Hepatocyte (in vitro differentiated cells): ENCODE results near the gene TJP2. TPM values are rescaled to one million over a fixed set of nuclear protein-coding genes. Genes with fewer than 3 reads are reported as not detected.

ENCODE experiments used
- DNase-seq: peaks from one replicate; pipeline ENCODE4 v3.0.0-alpha.2; 2016; ENCODE audit warnings: low spot score
- H2AFZ ChIP-seq: fragments of 200-600 bp; sonication (generic); 2 replicates; pipeline ENCODE4 v1.6.0; 2016; ENCODE audit warnings: antibody characterized with exemption, mild to moderate bottlenecking
- H3K27ac ChIP-seq: fragments of 200-600 bp; sonication (generic); 2 replicates; pipeline ENCODE4 v1.5.1; 2016; ENCODE audit warnings: mild to moderate bottlenecking
- H3K27me3 ChIP-seq: fragments of 200-600 bp; sonication (generic); 2 replicates; pipeline ENCODE4 v1.6.1; 2016
- H3K36me3 ChIP-seq: fragments of 200-600 bp; sonication (generic); replicated peaks from 2 replicates; pipeline ENCODE4 v1.5.1; 2016; ENCODE audit warnings: low read depth; ENCODE audit not compliant: insufficient read depth
- H3K4me1 ChIP-seq: fragments of 200-600 bp; sonication (generic); 2 replicates; pipeline ENCODE4 v1.5.1; 2016; ENCODE audit warnings: mild to moderate bottlenecking, moderate library complexity; ENCODE audit not compliant: insufficient read depth
- H3K4me2 ChIP-seq: fragments of 200-600 bp; sonication (generic); 2 replicates; pipeline ENCODE4 v1.6.0; 2016
- H3K4me3 ChIP-seq: fragments of 200-600 bp; sonication (generic); 2 replicates; pipeline ENCODE4 v1.5.1; 2016; ENCODE audit warnings: mild to moderate bottlenecking
- H3K79me2 ChIP-seq: fragments of 200-600 bp; sonication (generic); 2 replicates; pipeline ENCODE4 v1.6.0; 2017; ENCODE audit warnings: mild to moderate bottlenecking
- H3K9me2 ChIP-seq: fragments of 200-600 bp; sonication (generic); replicated peaks from 2 replicates; pipeline ENCODE4 v1.6.0; 2017; ENCODE audit warnings: mild to moderate bottlenecking; ENCODE audit not compliant: insufficient read depth
- H3K9me3 ChIP-seq: fragments of 200-600 bp; sonication (generic); 2 replicates; pipeline ENCODE4 v1.5.1; 2016; ENCODE audit warnings: low read depth, mild to moderate bottlenecking
- H4K20me1 ChIP-seq: fragments of 200-600 bp; sonication (generic); 2 replicates; pipeline ENCODE4 v1.6.0; 2016; ENCODE audit warnings: mild to moderate bottlenecking; ENCODE audit not compliant: insufficient read depth, poor library complexity, severe bottlenecking
- EZH2 ChIP-seq: fragments of 200-600 bp; sonication (generic); IDR thresholded peaks from 2 replicates; pipeline ENCODE4 v1.6.1; 2016; ENCODE audit warnings: antibody characterized with exemption, mild to moderate bottlenecking, borderline replicate concordance
- EZH2phosphoT487 ChIP-seq: fragments of 200-600 bp; sonication (generic); IDR thresholded peaks from one replicate; pipeline ENCODE4 v1.6.1; 2018; ENCODE audit warnings: antibody characterized with exemption, mild to moderate bottlenecking, low read depth, moderate library complexity; ENCODE audit not compliant: unreplicated experiment, severe bottlenecking
- WGBS: methylation state at CpG from one replicate; pipeline ENCODE4 v1.1.6; 2016; ENCODE audit warnings: low lambda C conversion rate; ENCODE audit errors: missing lambda C conversion rate; 5-methylcytosine and 5-hydroxymethylcytosine counted together
- polyA plus RNA-seq: library from polyadenylated mRNA; unstranded; fragments of >200 nt; fragmentation: Nextera tagmentation; extraction: Ambion mirVana; gene quantifications from 2 replicates; pipeline ENCODE4 v1.2.1, GENCODE V29; 2016
- total RNA-seq: library from RNA; depleted of rRNA; stranded (reverse); fragments of >200 nt; gene quantifications from 2 replicates; pipeline ENCODE4 v1.2.3, GENCODE V29; 2014
- TF ChIP-seq, protein P1 (sequence below): fragments of 200-600 bp; sonication (generic); IDR thresholded peaks from 2 replicates; pipeline ENCODE4 v1.5.1; 2016; ENCODE audit warnings: antibody characterized with exemption, mild to moderate bottlenecking; ENCODE audit not compliant: poor library complexity

The TJP2 gene
- total and polyA plus RNA-seq, 2 experiments from 2014 or later, result 67.2 to 131 TPM

DNA sequence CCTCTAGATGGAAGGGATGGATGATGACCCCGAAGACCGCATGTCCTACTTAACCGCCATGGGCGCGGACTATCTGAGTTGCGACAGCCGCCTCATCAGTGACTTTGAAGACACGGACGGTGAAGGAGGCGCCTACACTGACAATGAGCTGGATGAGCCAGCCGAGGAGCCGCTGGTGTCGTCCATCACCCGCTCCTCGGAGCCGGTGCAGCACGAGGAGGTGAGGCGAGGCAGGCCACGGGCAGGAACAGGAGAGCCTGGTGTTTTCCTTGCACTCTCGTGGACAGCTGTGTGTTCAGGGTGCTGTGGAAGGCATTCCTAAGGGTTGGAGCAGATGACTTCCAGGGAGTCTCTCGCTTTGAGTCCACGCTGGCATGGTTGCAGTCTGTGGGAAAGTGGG lies 73.9 kb downstream of the TJP2 start:
- Histone ChIP-seq H3K36me3 (no peaks in the 10 kb centered on the region), H2AFZ (no peak overlapping the region), H3K9me3 (no peaks in the 10 kb centered on the region), H3K4me1 (no peaks in the 10 kb centered on the region), H3K27me3 (no peaks in the 10 kb centered on the region), H3K79me2 (no peaks in the 10 kb centered on the region), H3K4me2 (no peak overlapping the region), H3K4me3 (no peak overlapping the region), H4K20me1 (no peaks in the 10 kb centered on the region), H3K27ac (no peak overlapping the region), H3K9me2 (no peaks in the 10 kb centered on the region)
- 95% methylated on average over 22 of the region's 22 CpGs for WGBS
- TF ChIP-seq, protein P1, sequence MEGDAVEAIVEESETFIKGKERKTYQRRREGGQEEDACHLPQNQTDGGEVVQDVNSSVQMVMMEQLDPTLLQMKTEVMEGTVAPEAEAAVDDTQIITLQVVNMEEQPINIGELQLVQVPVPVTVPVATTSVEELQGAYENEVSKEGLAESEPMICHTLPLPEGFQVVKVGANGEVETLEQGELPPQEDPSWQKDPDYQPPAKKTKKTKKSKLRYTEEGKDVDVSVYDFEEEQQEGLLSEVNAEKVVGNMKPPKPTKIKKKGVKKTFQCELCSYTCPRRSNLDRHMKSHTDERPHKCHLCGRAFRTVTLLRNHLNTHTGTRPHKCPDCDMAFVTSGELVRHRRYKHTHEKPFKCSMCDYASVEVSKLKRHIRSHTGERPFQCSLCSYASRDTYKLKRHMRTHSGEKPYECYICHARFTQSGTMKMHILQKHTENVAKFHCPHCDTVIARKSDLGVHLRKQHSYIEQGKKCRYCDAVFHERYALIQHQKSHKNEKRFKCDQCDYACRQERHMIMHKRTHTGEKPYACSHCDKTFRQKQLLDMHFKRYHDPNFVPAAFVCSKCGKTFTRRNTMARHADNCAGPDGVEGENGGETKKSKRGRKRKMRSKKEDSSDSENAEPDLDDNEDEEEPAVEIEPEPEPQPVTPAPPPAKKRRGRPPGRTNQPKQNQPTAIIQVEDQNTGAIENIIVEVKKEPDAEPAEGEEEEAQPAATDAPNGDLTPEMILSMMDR, result no peak
- TF ChIP-seq EZH2, result no peak
- TF ChIP-seq EZH2phosphoT487, result no peak
- no peak for DNase-seq

DNA sequence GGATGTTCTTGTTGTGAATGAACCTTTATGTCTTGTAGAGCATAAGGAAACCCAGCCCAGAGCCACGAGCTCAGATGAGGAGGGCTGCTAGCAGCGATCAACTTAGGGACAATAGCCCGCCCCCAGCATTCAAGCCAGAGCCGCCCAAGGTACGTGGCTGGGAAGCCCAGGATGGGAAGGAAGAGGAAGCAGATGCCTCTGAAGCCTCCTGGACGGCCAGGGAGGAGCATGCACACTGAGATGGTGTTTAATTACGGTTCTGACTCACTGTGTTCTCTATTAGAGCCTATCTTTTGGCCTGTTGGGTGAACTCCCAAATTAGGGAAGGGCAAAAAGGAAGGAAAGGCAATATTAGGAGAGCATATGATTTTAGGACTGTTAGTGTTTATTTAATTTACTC lies 75.3 kb downstream of the TJP2 start:
- Histone ChIP-seq H3K9me3 (no peaks in the 10 kb centered on the region), H3K27ac (no peak overlapping the region), H3K79me2 (no peaks in the 10 kb centered on the region), H3K27me3 (no peaks in the 10 kb centered on the region), H3K9me2 (no peaks in the 10 kb centered on the region), H3K36me3 (no peaks in the 10 kb centered on the region), H3K4me1 (no peaks in the 10 kb centered on the region), H3K4me3 (no peak overlapping the region), H2AFZ (no peak overlapping the region), H4K20me1 (no peaks in the 10 kb centered on the region), H3K4me2 (no peak overlapping the region)
- no peak for DNase-seq
- 88% methylated on average over 7 of the region's 7 CpGs for WGBS
- TF ChIP-seq, protein P1, result no peak
- TF ChIP-seq EZH2phosphoT487, result no peak
- TF ChIP-seq EZH2, result no peak

DNA sequence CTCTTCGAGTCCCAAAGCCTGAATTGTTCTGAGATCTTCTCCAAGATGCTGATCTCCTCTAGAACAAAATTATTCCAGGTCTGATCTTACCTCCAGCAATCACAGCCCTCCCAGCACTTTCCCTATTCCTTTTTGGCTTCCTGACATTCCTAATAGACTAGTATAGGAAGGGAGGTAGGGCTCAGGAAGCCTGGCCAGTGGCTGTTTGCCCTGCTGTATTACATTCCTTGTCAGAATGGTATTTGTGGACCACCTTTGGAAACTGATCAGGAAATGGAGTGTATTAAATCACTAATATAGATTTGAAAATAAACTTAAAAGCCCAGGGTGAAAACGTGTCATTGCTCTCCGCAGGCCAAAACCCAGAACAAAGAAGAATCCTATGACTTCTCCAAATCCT lies 76.6 kb downstream of the TJP2 start:
- Histone ChIP-seq H3K27me3 (no peaks in the 10 kb centered on the region), H3K36me3 (no peaks in the 10 kb centered on the region), H4K20me1 (no peaks in the 10 kb centered on the region), H3K9me2 (no peaks in the 10 kb centered on the region), H2AFZ (no peak overlapping the region), H3K4me1 (no peaks in the 10 kb centered on the region), H3K27ac (no peak overlapping the region), H3K4me3 (no peak overlapping the region), H3K79me2 (no peaks in the 10 kb centered on the region), H3K9me3 (no peaks in the 10 kb centered on the region), H3K4me2 (no peak overlapping the region)
- WGBS, result 96% methylated on average over 3 of the region's 3 CpGs
- DNase-seq, result no peak
- TF ChIP-seq EZH2, result no peak
- TF ChIP-seq, protein P1, result no peak
- TF ChIP-seq EZH2phosphoT487, result no peak

DNA sequence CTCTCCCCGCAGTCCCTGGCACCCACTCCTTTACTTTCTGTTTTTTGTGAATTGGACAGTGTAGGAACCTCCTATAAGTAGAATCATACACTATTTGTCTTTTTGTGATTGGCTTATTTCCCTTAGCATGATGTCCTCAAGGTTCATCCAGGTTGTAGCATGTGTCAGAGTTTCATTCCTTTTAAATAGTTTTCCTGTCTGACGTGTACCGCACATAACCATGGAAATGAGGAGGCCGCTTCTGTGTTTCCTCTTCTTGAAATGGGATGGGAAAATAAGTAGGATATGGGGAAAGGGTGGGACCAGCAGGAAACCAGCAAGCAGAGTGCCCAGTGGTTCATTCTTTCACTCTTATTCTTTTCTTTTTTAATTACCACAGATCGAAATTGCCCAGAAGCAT lies 78.4 kb downstream of the TJP2 start:
- no peak overlapping the region for H2AFZ ChIP-seq
- 95% methylated on average over 5 of the region's 5 CpGs for WGBS
- no peaks in the 10 kb centered on the region for H3K36me3 ChIP-seq
- DNase-seq, result no peak
- no peaks in the 10 kb centered on the region for H3K4me1 ChIP-seq
- TF ChIP-seq, protein P1, result no peak
- TF ChIP-seq EZH2phosphoT487, result no peak
- TF ChIP-seq EZH2, result no peak
- no peaks in the 10 kb centered on the region for H3K9me2 ChIP-seq
- H3K79me2 ChIP-seq, result no peaks in the 10 kb centered on the region
- H4K20me1 ChIP-seq, result no peaks in the 10 kb centered on the region
- no peak overlapping the region for H3K4me3 ChIP-seq
- H3K9me3 ChIP-seq, result no peaks in the 10 kb centered on the region
- H3K27me3 ChIP-seq, result no peaks in the 10 kb centered on the region
- H3K27ac ChIP-seq, result no peak overlapping the region
- H3K4me2 ChIP-seq, result no peak overlapping the region
